Neural progenitor cell (in vitro differentiated cells): ENCODE data around the gene RARG.

Experiments used
- CTCF ChIP-seq: fragments of 200-600 bp; sonication (generic); IDR thresholded peaks from 2 replicates; pipeline ENCODE4 v1.5.1; 2017; ENCODE audit warnings: antibody characterized with exemption, mild to moderate bottlenecking
- EZH2 ChIP-seq: fragments of 200-600 bp; sonication (generic); IDR thresholded peaks from 2 replicates; pipeline ENCODE4 v1.6.1; 2017; ENCODE audit warnings: antibody characterized with exemption, mild to moderate bottlenecking, moderate library complexity

GRCh38 chr12:53222170-53222721 is 9.8 kb downstream of the RARG start:
- no peak for TF ChIP-seq CTCF
- no peak for TF ChIP-seq EZH2
